ENCODE data around the gene MRPL51. TPM values are rescaled to one million over a fixed set of nuclear protein-coding genes. Genes with fewer than 3 reads are reported as not detected.

Gene MRPL51
- total RNA-seq, 1 experiment from 2014 or later = 456 TPM

GRCh38 chr12:6457220-6457945 is 35.7 kb downstream of the MRPL51 start:
- no peaks in the 10 kb centered on the region for H3K27me3 ChIP-seq (ENCODE audit: insufficient read depth, low read depth)
- H2AFZ ChIP-seq = no peak overlapping the region
- ChIA-PET POLR2A (ENCODE audit: unreplicated experiment) (interaction anchor here (0.5 kb wide), 2 partner anchors 77 to 82 kb away, joined by 4 to 5 read pairs; partner anchors contain the start of gene GAPDH), CTCF (interaction anchor here (0.7 kb wide), 1 partner anchor 1013 kb away, joined by 4 read pairs; no protein-coding TSS in a partner anchor)
- no peaks in the 10 kb centered on the region for H3K9me3 ChIP-seq (ENCODE audit: insufficient read depth, low read depth)
- no peaks in the 10 kb centered on the region; the same call in 1 of the 2 replicates for H3F3A ChIP-seq (ENCODE audit: insufficient read depth, low read depth)
- H3K9me2 ChIP-seq (ENCODE audit: insufficient read depth) = no peaks in the 10 kb centered on the region
- H3K4me2 ChIP-seq = no peak overlapping the region
- intact Hi-C loops (cut with micrococcal nuclease; ENCODE audit: unreplicated experiment) = no loop called here
- no peaks in the 10 kb centered on the region for H3K79me2 ChIP-seq (ENCODE audit: low read depth)
- peaks cover 5% of the 10 kb centered on the region; the same call in 1 of the 2 replicates for H3K4me1 ChIP-seq (replicated peaks; ENCODE audit: insufficient read depth)
- H3K36me3 ChIP-seq (ENCODE audit: low read depth) = no peaks in the 10 kb centered on the region
- no peaks in the 10 kb centered on the region for H4K20me1 ChIP-seq (ENCODE audit: insufficient read depth)
- DNase-seq = no peak
- no peak overlapping the region for H3K4me3 ChIP-seq
- TF ChIP-seq CTCF (conservative IDR thresholded peaks at IDR 0.05) (no peak), EZH2 (IDR thresholded peaks at IDR 0.05; ENCODE audit: low read depth) (no peak)
- BruUV-seq (replicated peaks) = no TSS peak
- no peak overlapping the region for H3K27ac ChIP-seq

GRCh38 chr12:6452944-6453630 is 40.0 kb downstream of the MRPL51 start:
- Histone ChIP-seq H3K4me2 (peak overlapping the region; percentile 98), H3K9me3 (ENCODE audit: insufficient read depth, low read depth) (no peaks in the 10 kb centered on the region), H3K4me3 (no peak overlapping the region), H3K4me1 (replicated peaks; ENCODE audit: insufficient read depth) (peaks cover 13% of the 10 kb centered on the region), H3K27ac (no peak overlapping the region), H3F3A (ENCODE audit: insufficient read depth, low read depth) (no peaks in the 10 kb centered on the region; the same call in 1 of the 2 replicates), H3K27me3 (ENCODE audit: insufficient read depth, low read depth) (no peaks in the 10 kb centered on the region), H4K20me1 (ENCODE audit: insufficient read depth) (no peaks in the 10 kb centered on the region), H3K36me3 (ENCODE audit: low read depth) (no peaks in the 10 kb centered on the region), H2AFZ (no peak overlapping the region), H3K9me2 (ENCODE audit: insufficient read depth) (no peaks in the 10 kb centered on the region), H3K79me2 (ENCODE audit: low read depth) (no peaks in the 10 kb centered on the region)
- DNase-seq = peak in 1 of 2 experiments; percentile 57
- no peak for TF ChIP-seq EZH2 (IDR thresholded peaks at IDR 0.05; ENCODE audit: low read depth)
- TF ChIP-seq CTCF (conservative IDR thresholded peaks at IDR 0.05) = no peak
- ChIA-PET CTCF (interaction anchor here (0.6 to 1.0 kb wide), 2 partner anchors 12 to 161 kb away, joined by 3 to 18 read pairs; no protein-coding TSS in a partner anchor), POLR2A (ENCODE audit: unreplicated experiment) (interaction anchor here (0.6 kb wide), 2 partner anchors 125 to 183 kb away, joined by 3 to 18 read pairs; no protein-coding TSS in a partner anchor)
- intact Hi-C loops (cut with micrococcal nuclease; ENCODE audit: unreplicated experiment) = loop anchor here (2.0 kb wide), 1 partner anchor 116 kb away; no protein-coding TSS in a partner anchor
- BruUV-seq (replicated peaks) = no TSS peak

- POLR2A ChIA-PET (ENCODE audit: unreplicated experiment) = interaction anchor here (0.5 to 0.6 kb wide), 3 partner anchors 124 to 334 kb away, joined by 3 to 18 read pairs (median 3); no protein-coding TSS in a partner anchor
- CTCF ChIA-PET = interaction anchor here (0.6 to 1.0 kb wide), 4 partner anchors 13 to 463 kb away, joined by 3 to 18 read pairs (median 4); no protein-coding TSS in a partner anchor
These were observed 40.7 kb downstream of the MRPL51 start for GRCh38 chr12:6452245-6452943.

More at GRCh38 chr12:6452245-6452943, 40.7 kb downstream of the MRPL51 start:
- no peak for DNase-seq
- Histone ChIP-seq H3K4me2 (peak overlapping the region; percentile 98), H3K36me3 (ENCODE audit: low read depth) (no peaks in the 10 kb centered on the region), H3K27me3 (ENCODE audit: insufficient read depth, low read depth) (no peaks in the 10 kb centered on the region), H3K9me2 (ENCODE audit: insufficient read depth) (no peaks in the 10 kb centered on the region), H3K9me3 (ENCODE audit: insufficient read depth, low read depth) (no peaks in the 10 kb centered on the region), H2AFZ (peak overlapping the region; percentile 99), H3K79me2 (ENCODE audit: low read depth) (no peaks in the 10 kb centered on the region), H3K4me1 (replicated peaks; ENCODE audit: insufficient read depth) (peaks cover 13% of the 10 kb centered on the region), H3K4me3 (peak overlapping the region; percentile 63), H3F3A (ENCODE audit: insufficient read depth, low read depth) (no peaks in the 10 kb centered on the region; the same call in 1 of the 2 replicates), H4K20me1 (ENCODE audit: insufficient read depth) (no peaks in the 10 kb centered on the region), H3K27ac (peak overlapping the region; percentile 52)
- no TSS peak for BruUV-seq (replicated peaks)
- TF ChIP-seq CTCF (conservative IDR thresholded peaks at IDR 0.05) (no peak), EZH2 (IDR thresholded peaks at IDR 0.05; ENCODE audit: low read depth) (no peak)
- intact Hi-C loops (cut with micrococcal nuclease; ENCODE audit: unreplicated experiment) = loop anchor here (2.0 kb wide), 1 partner anchor 116 kb away; no protein-coding TSS in a partner anchor

Measured in PC-9 (cell line).